ENCODE data around the gene CLDN18.

DNA sequence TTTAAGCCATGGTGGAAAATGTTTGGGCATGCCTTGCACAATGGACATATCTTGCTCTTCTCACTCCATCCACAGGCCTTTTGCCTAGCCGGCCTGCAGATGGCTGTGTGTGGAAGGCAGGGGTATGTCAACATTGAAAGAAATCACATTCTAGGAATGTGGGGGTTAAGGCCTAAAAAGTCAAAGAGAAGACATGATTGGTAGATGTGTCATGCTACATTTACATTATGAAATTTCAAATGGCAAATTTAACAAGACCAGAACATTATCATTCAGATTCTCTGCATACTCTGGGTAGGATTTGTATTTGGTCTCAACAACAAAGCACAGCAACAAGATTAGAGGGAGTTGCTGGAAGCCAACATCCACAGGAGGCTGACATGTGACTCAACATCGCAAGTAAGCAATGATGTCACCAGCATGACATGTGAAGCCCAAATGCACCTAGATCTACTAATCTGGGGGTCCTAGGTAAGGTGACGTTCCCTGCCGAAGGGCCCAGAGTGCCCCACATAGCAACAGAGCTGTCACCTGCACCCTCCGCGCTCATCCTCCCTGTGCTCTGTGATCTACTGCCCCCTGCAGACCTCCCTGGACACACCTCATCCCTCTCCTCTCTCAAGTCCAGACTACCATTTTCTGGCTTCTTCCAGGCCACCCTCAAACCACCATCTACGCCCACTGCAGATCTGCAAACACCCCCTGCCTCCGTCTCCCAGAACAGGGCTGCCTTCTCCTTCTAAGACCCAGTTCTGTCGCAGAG lies 39.4 kb downstream of the CLDN18 start:
- TF ChIP-seq, protein P1, sequence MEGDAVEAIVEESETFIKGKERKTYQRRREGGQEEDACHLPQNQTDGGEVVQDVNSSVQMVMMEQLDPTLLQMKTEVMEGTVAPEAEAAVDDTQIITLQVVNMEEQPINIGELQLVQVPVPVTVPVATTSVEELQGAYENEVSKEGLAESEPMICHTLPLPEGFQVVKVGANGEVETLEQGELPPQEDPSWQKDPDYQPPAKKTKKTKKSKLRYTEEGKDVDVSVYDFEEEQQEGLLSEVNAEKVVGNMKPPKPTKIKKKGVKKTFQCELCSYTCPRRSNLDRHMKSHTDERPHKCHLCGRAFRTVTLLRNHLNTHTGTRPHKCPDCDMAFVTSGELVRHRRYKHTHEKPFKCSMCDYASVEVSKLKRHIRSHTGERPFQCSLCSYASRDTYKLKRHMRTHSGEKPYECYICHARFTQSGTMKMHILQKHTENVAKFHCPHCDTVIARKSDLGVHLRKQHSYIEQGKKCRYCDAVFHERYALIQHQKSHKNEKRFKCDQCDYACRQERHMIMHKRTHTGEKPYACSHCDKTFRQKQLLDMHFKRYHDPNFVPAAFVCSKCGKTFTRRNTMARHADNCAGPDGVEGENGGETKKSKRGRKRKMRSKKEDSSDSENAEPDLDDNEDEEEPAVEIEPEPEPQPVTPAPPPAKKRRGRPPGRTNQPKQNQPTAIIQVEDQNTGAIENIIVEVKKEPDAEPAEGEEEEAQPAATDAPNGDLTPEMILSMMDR (IDR thresholded peaks at IDR 0.05), result no peak
- TF ChIP-seq POLR2AphosphoS5 (IDR thresholded peaks at IDR 0.05; ENCODE audit: low read depth, low read length) (no peak), SIN3A (IDR thresholded peaks at IDR 0.05; ENCODE audit: borderline replicate concordance, insufficient read depth, low read depth, low read length) (no peak)
- TF ChIP-seq, protein P2, sequence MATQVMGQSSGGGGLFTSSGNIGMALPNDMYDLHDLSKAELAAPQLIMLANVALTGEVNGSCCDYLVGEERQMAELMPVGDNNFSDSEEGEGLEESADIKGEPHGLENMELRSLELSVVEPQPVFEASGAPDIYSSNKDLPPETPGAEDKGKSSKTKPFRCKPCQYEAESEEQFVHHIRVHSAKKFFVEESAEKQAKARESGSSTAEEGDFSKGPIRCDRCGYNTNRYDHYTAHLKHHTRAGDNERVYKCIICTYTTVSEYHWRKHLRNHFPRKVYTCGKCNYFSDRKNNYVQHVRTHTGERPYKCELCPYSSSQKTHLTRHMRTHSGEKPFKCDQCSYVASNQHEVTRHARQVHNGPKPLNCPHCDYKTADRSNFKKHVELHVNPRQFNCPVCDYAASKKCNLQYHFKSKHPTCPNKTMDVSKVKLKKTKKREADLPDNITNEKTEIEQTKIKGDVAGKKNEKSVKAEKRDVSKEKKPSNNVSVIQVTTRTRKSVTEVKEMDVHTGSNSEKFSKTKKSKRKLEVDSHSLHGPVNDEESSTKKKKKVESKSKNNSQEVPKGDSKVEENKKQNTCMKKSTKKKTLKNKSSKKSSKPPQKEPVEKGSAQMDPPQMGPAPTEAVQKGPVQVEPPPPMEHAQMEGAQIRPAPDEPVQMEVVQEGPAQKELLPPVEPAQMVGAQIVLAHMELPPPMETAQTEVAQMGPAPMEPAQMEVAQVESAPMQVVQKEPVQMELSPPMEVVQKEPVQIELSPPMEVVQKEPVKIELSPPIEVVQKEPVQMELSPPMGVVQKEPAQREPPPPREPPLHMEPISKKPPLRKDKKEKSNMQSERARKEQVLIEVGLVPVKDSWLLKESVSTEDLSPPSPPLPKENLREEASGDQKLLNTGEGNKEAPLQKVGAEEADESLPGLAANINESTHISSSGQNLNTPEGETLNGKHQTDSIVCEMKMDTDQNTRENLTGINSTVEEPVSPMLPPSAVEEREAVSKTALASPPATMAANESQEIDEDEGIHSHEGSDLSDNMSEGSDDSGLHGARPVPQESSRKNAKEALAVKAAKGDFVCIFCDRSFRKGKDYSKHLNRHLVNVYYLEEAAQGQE (IDR thresholded peaks at IDR 0.05; ENCODE audit: insufficient read depth in 1 of 2, low read depth in 2 of 2, low read length in 1 of 2), result no peak
